ENCODE measurements around the gene CPN2.

Gene CPN2

GRCh38 chr3:194350726-194351071 is 429 bp downstream of the CPN2 start:
- DNase-seq, result no peak

GRCh38 chr3:194348354-194348753 is 2.8 kb downstream of the CPN2 start:
- DNase-seq, result no peak

GRCh38 chr3:194346621-194347020 is 4.5 kb downstream of the CPN2 start:
- DNase-seq, result no peak

GRCh38 chr3:194346035-194346434 is 5.1 kb downstream of the CPN2 start:
- DNase-seq, result no peak

- DNase-seq, result peak; percentile 79
Observed at GRCh38 chr3:194344012-194344411, 7.1 kb downstream of the CPN2 start.

GRCh38 chr3:194343561-194343893 is 7.6 kb downstream of the CPN2 start:
- no peak for DNase-seq

- no peak for DNase-seq
Observed at GRCh38 chr3:194342861-194343560, 8.1 kb downstream of the CPN2 start.

- no peak for DNase-seq
Observed at GRCh38 chr3:194340757-194341400, 10.2 kb downstream of the CPN2 start.

- DNase-seq, result no peak
Observed at GRCh38 chr3:194339840-194340239, 11.3 kb downstream of the CPN2 start.

- no peak for DNase-seq
Observed at GRCh38 chr3:194339356-194339755, 11.8 kb downstream of the CPN2 start.

- DNase-seq, result no peak
Observed at GRCh38 chr3:194337965-194338753, 13.0 kb downstream of the CPN2 start.

GRCh38 chr3:194336601-194337355 is 14.3 kb downstream of the CPN2 start:
- DNase-seq, result no peak

GRCh38 chr3:194333981-194334320 is 17.2 kb downstream of the CPN2 start:
- DNase-seq, result no peak

GRCh38 chr3:194333212-194333980 is 17.7 kb downstream of the CPN2 start:
- peak; percentile 88 for DNase-seq

GRCh38 chr3:194332858-194333211 is 18.3 kb downstream of the CPN2 start:
- DNase-seq, result no peak

- no peak for DNase-seq
Observed at GRCh38 chr3:194330579-194330978, 20.5 kb downstream of the CPN2 start.

- DNase-seq, result no peak
Observed at GRCh38 chr3:194330160-194330559, 21.0 kb downstream of the CPN2 start.

- no peak for DNase-seq
Observed at GRCh38 chr3:194329583-194329965, 21.6 kb downstream of the CPN2 start.

- no peak for DNase-seq
Observed at GRCh38 chr3:194328942-194329582, 22.1 kb downstream of the CPN2 start.

GRCh38 chr3:194328053-194328657 is 23.0 kb downstream of the CPN2 start:
- peak; percentile 18 for DNase-seq

- DNase-seq, result no peak
Observed at GRCh38 chr3:194327218-194328052, 23.7 kb downstream of the CPN2 start.
